Mesendoderm (in vitro differentiated cells): ENCODE results near the gene OSTC.
A peak's percentile ranks its signal among the peaks of the same experiment; 100 is the strongest.

Source experiments
- DNase-seq: peaks from one replicate; pipeline ENCODE4 v3.0.0; 2013
- H2AK5ac ChIP-seq: 2 replicates; pipeline ENCODE4 v1.6.1; 2013; ENCODE audit warnings: low read length, inconsistent platforms
- H2BK120ac ChIP-seq: 2 replicates; pipeline ENCODE4 v1.6.1; 2013; ENCODE audit warnings: low read depth, mild to moderate bottlenecking, low read length, moderate library complexity, mixed read lengths
- H2BK15ac ChIP-seq: replicated peaks from 2 replicates; pipeline ENCODE4 v1.6.1; 2013; ENCODE audit warnings: low read depth, mild to moderate bottlenecking, moderate library complexity
- H2BK5ac ChIP-seq: 2 replicates; pipeline ENCODE4 v1.6.1; 2013; ENCODE audit warnings: low read length, inconsistent platforms
- H3K18ac ChIP-seq: 2 replicates; pipeline ENCODE4 v1.6.1; 2013; ENCODE audit warnings: mild to moderate bottlenecking, low read length, mixed read lengths
- H3K23ac ChIP-seq: one replicate; pipeline ENCODE4 v1.6.1; 2013; ENCODE audit warnings: low read length
- H3K27ac ChIP-seq: 2 replicates; pipeline ENCODE4 v1.5.1; 2013; ENCODE audit warnings: low read depth, mild to moderate bottlenecking, inconsistent platforms, low read length, moderate library complexity
- H3K27me3 ChIP-seq: 2 replicates; pipeline ENCODE4 v1.6.1; 2013; ENCODE audit warnings: low read length, control low read depth, mild to moderate bottlenecking, inconsistent platforms; ENCODE audit not compliant: insufficient read depth, poor library complexity
- H3K36me3 ChIP-seq: 2 replicates; pipeline ENCODE4 v1.6.1; 2013; ENCODE audit warnings: low read length, inconsistent platforms; ENCODE audit not compliant: control insufficient read depth, insufficient read depth
- H3K4ac ChIP-seq: one replicate; pipeline ENCODE4 v1.6.1; 2013; ENCODE audit warnings: low read depth, mild to moderate bottlenecking, low read length, moderate library complexity
- H3K4me1 ChIP-seq: 2 replicates; pipeline ENCODE4 v1.6.1; 2013; ENCODE audit warnings: low read depth, low read length, inconsistent platforms; ENCODE audit not compliant: control insufficient read depth
- H3K4me2 ChIP-seq: 2 replicates; pipeline ENCODE4 v1.6.1; 2013; ENCODE audit warnings: low read length
- H3K4me3 ChIP-seq: 2 replicates; pipeline ENCODE4 v1.5.1; 2013; ENCODE audit warnings: mild to moderate bottlenecking, low read length
- H3K56ac ChIP-seq: one replicate; pipeline ENCODE4 v1.6.1; 2013; ENCODE audit warnings: low read length
- H3K79me1 ChIP-seq: 2 replicates; pipeline ENCODE4 v1.6.1; 2013; ENCODE audit warnings: low read length, inconsistent platforms
- H3K79me2 ChIP-seq: 2 replicates; pipeline ENCODE4 v1.6.1; 2013; ENCODE audit warnings: mild to moderate bottlenecking, low read length; ENCODE audit not compliant: control insufficient read depth, insufficient read depth
- H3K9ac ChIP-seq: 2 replicates; pipeline ENCODE4 v1.6.1; 2013; ENCODE audit warnings: low read length, inconsistent platforms
- H4K5ac ChIP-seq: one replicate; pipeline ENCODE4 v1.6.1; 2013; ENCODE audit warnings: low read length
- H4K8ac ChIP-seq: one replicate; pipeline ENCODE4 v1.6.1; 2013; ENCODE audit warnings: low read depth, mild to moderate bottlenecking, control low read depth, low read length, moderate library complexity
- WGBS: extraction: QIAGEN DNeasy Blood & Tissue Kit; methylation state at CpG from one replicate; pipeline ENCODE4 v1.1.7; 2013; ENCODE audit warnings: low lambda C conversion rate, missing lambda C conversion rate; ENCODE audit not compliant: insufficient coverage; ENCODE audit errors: extremely low coverage; 5-methylcytosine and 5-hydroxymethylcytosine counted together

The OSTC gene

GRCh38 chr4:108635070-108635655 is 15.2 kb upstream of the OSTC start:
- H3K4me1 ChIP-seq = no peaks in the 10 kb centered on the region
- no peaks in the 10 kb centered on the region for H3K79me2 ChIP-seq
- H4K8ac ChIP-seq = no peak overlapping the region
- no peak overlapping the region for H3K23ac ChIP-seq
- no peak overlapping the region for H3K56ac ChIP-seq
- H3K27ac ChIP-seq = no peak overlapping the region
- no peak for DNase-seq
- H3K4ac ChIP-seq = no peak overlapping the region
- no peak overlapping the region for H3K9ac ChIP-seq
- no peak overlapping the region for H3K4me3 ChIP-seq
- no peak overlapping the region for H4K5ac ChIP-seq
- WGBS = no CpG with 5 or more reads among the region's 8 CpGs
- H3K36me3 ChIP-seq = peaks cover 6% of the 10 kb centered on the region
- H2BK15ac ChIP-seq = no peak overlapping the region
- H3K4me2 ChIP-seq = no peak overlapping the region
- no peak overlapping the region for H2BK120ac ChIP-seq
- H2BK5ac ChIP-seq = no peak overlapping the region
- no peak overlapping the region for H2AK5ac ChIP-seq
- no peak overlapping the region for H3K18ac ChIP-seq
- H3K27me3 ChIP-seq = no peaks in the 10 kb centered on the region
- no peaks in the 10 kb centered on the region for H3K79me1 ChIP-seq

DNA sequence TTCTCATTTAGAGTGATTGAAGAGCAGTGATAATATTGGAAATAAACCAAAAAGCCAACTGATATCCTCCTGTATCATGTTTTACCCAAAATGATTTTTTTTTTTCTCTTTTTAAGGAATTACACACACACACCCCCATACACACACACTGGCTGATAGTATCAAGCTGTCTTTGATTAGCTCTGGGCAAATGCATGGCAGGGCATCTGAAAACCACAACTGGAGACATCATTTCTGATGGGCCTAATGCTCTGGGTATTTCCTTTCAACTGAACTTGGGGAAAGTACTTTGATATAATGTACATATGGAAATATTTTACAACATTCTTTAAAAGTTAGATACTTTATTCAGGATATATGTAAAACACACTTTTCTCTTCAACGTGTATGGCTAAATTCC is 14.2 kb upstream of the OSTC start:
- H3K4me2 ChIP-seq = no peak overlapping the region
- H2BK15ac ChIP-seq = no peak overlapping the region
- no peak overlapping the region for H2AK5ac ChIP-seq
- H3K27me3 ChIP-seq = no peaks in the 10 kb centered on the region
- no peak overlapping the region for H4K5ac ChIP-seq
- H2BK120ac ChIP-seq = no peak overlapping the region
- H3K4ac ChIP-seq = no peak overlapping the region
- H3K79me1 ChIP-seq = no peaks in the 10 kb centered on the region
- H3K36me3 ChIP-seq = peaks cover 4% of the 10 kb centered on the region
- WGBS = no CpG with 5 or more reads among the region's 1 CpG
- H3K79me2 ChIP-seq = no peaks in the 10 kb centered on the region
- DNase-seq = no peak
- no peak overlapping the region for H3K23ac ChIP-seq
- H3K4me1 ChIP-seq = no peaks in the 10 kb centered on the region
- H2BK5ac ChIP-seq = no peak overlapping the region
- H3K27ac ChIP-seq = no peak overlapping the region
- no peak overlapping the region for H3K4me3 ChIP-seq
- no peak overlapping the region for H3K9ac ChIP-seq
- H3K56ac ChIP-seq = no peak overlapping the region
- H3K18ac ChIP-seq = no peak overlapping the region
- H4K8ac ChIP-seq = no peak overlapping the region

- no peak for DNase-seq
- Histone ChIP-seq H3K23ac (no peak overlapping the region), H4K5ac (no peak overlapping the region), H2BK15ac (no peak overlapping the region), H2BK120ac (no peak overlapping the region), H3K27me3 (no peaks in the 10 kb centered on the region), H3K18ac (no peak overlapping the region), H3K4me2 (no peak overlapping the region), H4K8ac (no peak overlapping the region), H2BK5ac (no peak overlapping the region), H3K79me1 (no peaks in the 10 kb centered on the region), H3K4me1 (no peaks in the 10 kb centered on the region), H3K56ac (no peak overlapping the region), H3K27ac (no peak overlapping the region), H3K79me2 (no peaks in the 10 kb centered on the region), H2AK5ac (no peak overlapping the region), H3K36me3 (no peaks in the 10 kb centered on the region), H3K4me3 (no peak overlapping the region), H3K9ac (no peak overlapping the region), H3K4ac (no peak overlapping the region)
- no CpG with 5 or more reads among the region's 2 CpGs for WGBS
Observed at GRCh38 chr4:108637856-108638255, 12.5 kb upstream of the OSTC start.

- peak; percentile 78 for DNase-seq
- Histone ChIP-seq H4K8ac (no peak overlapping the region), H2BK15ac (no peak overlapping the region), H2BK5ac (no peak overlapping the region), H3K18ac (no peak overlapping the region), H3K36me3 (no peaks in the 10 kb centered on the region), H3K4me2 (no peak overlapping the region), H2BK120ac (no peak overlapping the region), H3K9ac (no peak overlapping the region), H3K56ac (no peak overlapping the region), H3K27me3 (no peaks in the 10 kb centered on the region), H4K5ac (no peak overlapping the region), H2AK5ac (no peak overlapping the region), H3K23ac (no peak overlapping the region), H3K4ac (no peak overlapping the region), H3K4me3 (no peak overlapping the region), H3K27ac (no peak overlapping the region), H3K4me1 (no peaks in the 10 kb centered on the region), H3K79me2 (no peaks in the 10 kb centered on the region), H3K79me1 (no peaks in the 10 kb centered on the region)
- WGBS = no CpG with 5 or more reads among the region's 1 CpG
Observed at GRCh38 chr4:108644237-108644636, 6.2 kb upstream of the OSTC start.

DNA sequence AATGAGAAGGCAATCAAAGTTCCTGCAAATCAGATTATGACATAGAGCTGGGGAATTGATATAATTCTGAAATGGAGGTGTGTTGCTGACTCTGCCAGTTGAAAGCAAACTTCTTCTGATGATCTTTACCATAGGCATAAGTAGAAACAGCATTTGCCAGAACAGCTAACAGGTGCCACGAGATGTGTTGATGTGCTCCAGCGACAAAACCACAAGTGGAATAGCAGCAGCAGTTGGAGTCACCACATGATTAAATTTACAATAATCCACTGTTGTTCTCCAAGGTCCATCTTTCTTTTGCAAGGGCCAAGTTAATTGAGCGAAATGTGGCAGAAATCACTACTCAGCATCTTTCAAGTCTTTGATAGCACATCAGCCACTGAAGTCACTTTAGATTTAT is 3.7 kb upstream of the OSTC start:
- Histone ChIP-seq H3K56ac (no peak overlapping the region), H3K4me3 (no peak overlapping the region)

GRCh38 chr4:108649863-108650211 is 562 bp upstream of the OSTC start:
- no peak overlapping the region for H4K5ac ChIP-seq
- peaks cover 1% of the 10 kb centered on the region for H3K4me1 ChIP-seq
- peak overlapping the region; percentile 81 for H4K8ac ChIP-seq
- WGBS = no CpG with 5 or more reads among the region's 6 CpGs
- DNase-seq = no peak
- peaks cover 8% of the 10 kb centered on the region for H3K79me1 ChIP-seq
- H3K56ac ChIP-seq = peak overlapping the region; percentile 56
- no peak overlapping the region for H2BK120ac ChIP-seq
- H3K4me2 ChIP-seq = peak overlapping the region; percentile 0
- H3K27ac ChIP-seq = no peak overlapping the region
- H2BK5ac ChIP-seq = no peak overlapping the region
- peak overlapping the region; percentile 1 for H3K9ac ChIP-seq
- H2AK5ac ChIP-seq = no peak overlapping the region
- H3K36me3 ChIP-seq = no peaks in the 10 kb centered on the region
- H3K18ac ChIP-seq = no peak overlapping the region
- H3K4me3 ChIP-seq = no peak overlapping the region
- H3K27me3 ChIP-seq = no peaks in the 10 kb centered on the region
- no peak overlapping the region for H3K23ac ChIP-seq
- peaks cover 39% of the 10 kb centered on the region for H3K79me2 ChIP-seq
- peak overlapping the region; percentile 65 for H2BK15ac ChIP-seq
- H3K4ac ChIP-seq = no peak overlapping the region

More for the DNA sequence above, 3.7 kb upstream of the OSTC start:
- H3K9ac ChIP-seq = no peak overlapping the region
- no peaks in the 10 kb centered on the region for H3K27me3 ChIP-seq
- H2AK5ac ChIP-seq = no peak overlapping the region
- no peak overlapping the region for H2BK120ac ChIP-seq
- H3K36me3 ChIP-seq = no peaks in the 10 kb centered on the region
- H3K18ac ChIP-seq = no peak overlapping the region
- H3K4ac ChIP-seq = no peak overlapping the region
- H3K27ac ChIP-seq = no peak overlapping the region
- peaks cover 13% of the 10 kb centered on the region for H3K79me2 ChIP-seq
- H3K23ac ChIP-seq = no peak overlapping the region
- no CpG with 5 or more reads among the region's 3 CpGs for WGBS
- DNase-seq = no peak
- H4K8ac ChIP-seq = no peak overlapping the region
- H3K79me1 ChIP-seq = no peaks in the 10 kb centered on the region
- no peak overlapping the region for H3K4me2 ChIP-seq
- no peak overlapping the region for H2BK5ac ChIP-seq
- H3K4me1 ChIP-seq = no peaks in the 10 kb centered on the region
- H2BK15ac ChIP-seq = no peak overlapping the region
- no peak overlapping the region for H4K5ac ChIP-seq
